Stimulated activated naive CD4-positive, alpha-beta T cell treated with Interleukin-2 at 50 U/mL for 16 hours (primary cell): ENCODE measurements around the gene SLC25A29.
A peak's percentile ranks its signal among the peaks of the same experiment; 100 is the strongest.
"Not testable (repeated sequence)": the region's sequence is repeated elsewhere in the genome, so short reads cannot be mapped to it uniquely, and the experiment has no call there.

Source experiments
- DNase-seq: peaks from one replicate; lab custom pipeline; 2025; lab: John Stamatoyannopoulos, UW

The SLC25A29 gene

GRCh38 chr14:100312110-100312876 is 6.0 kb upstream of the SLC25A29 start:
- DNase-seq: not testable (repeated sequence)

GRCh38 chr14:100309028-100309737 is 2.9 kb upstream of the SLC25A29 start:
- no peak for DNase-seq

- DNase-seq: not testable (repeated sequence)
Observed at GRCh38 chr14:100308427-100308792, 2.2 kb upstream of the SLC25A29 start.

- DNase-seq: no peak
Observed at GRCh38 chr14:100307766-100308426, 1.7 kb upstream of the SLC25A29 start.

- DNase-seq: no peak
Observed at GRCh38 chr14:100306998-100307765, 938 bp upstream of the SLC25A29 start.

DNA sequence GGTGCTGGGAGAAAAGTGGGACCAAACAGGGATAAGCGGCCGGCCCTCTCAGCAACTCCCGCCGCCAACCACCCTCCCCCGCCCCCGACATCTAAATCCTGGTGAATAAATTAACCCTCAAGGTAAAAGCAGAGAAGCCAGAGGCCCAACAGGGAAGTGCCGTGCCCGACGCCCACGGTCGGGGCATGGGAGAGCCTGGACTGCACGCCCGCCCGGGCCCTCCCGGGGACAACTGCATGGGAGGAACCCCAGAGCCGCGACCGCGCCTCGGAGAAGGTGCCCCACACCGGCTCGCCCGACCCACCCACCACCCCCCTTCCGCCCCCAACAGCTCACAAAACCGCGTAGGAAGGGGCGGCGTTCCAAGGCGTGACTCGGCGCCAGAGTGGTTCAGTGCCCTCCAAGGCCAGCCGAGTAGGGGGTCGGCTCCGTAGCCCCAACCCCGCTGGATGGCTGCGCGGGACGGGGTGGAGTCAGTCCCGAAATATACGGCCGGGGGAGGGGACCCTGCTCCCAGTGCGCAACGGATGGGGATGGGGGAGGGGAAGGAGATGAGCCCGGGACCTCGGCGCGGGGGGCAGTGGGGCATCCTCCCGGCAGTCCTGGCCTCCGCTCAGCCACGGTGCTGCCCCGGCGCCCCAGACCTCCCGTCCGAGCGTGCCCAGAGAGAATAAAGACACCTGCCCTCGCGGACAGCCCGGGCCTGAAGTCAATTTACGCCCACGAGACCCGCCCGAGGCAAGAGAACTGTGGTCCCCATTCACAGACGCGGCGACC is 732 bp downstream of the SLC25A29 start:
- DNase-seq: peak; percentile 19

- no peak for DNase-seq
Observed at GRCh38 chr14:100304825-100305323, 1.4 kb downstream of the SLC25A29 start.

DNA sequence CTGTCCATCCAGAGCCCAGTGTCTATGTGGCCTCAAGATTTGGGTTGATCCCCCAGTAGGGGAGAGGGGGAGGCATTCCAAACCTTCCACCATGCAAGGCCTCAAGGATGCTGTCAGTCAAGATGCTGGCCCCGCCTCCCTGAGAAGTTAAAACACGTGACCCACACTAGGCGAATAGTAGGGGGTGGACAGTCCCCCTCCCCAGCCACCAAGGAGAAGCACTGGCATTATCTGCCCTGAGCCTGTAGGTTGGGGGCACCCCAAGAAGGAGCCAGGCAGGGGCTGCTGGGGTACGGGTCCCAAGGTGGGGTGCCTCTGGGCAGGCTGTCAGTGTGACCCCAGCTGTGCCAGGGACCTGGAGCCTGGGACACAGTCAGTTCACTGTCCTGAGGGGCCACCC is 2.3 kb downstream of the SLC25A29 start:
- no peak for DNase-seq

- no peak for DNase-seq
Observed at GRCh38 chr14:100303179-100303578, 3.1 kb downstream of the SLC25A29 start.

DNA sequence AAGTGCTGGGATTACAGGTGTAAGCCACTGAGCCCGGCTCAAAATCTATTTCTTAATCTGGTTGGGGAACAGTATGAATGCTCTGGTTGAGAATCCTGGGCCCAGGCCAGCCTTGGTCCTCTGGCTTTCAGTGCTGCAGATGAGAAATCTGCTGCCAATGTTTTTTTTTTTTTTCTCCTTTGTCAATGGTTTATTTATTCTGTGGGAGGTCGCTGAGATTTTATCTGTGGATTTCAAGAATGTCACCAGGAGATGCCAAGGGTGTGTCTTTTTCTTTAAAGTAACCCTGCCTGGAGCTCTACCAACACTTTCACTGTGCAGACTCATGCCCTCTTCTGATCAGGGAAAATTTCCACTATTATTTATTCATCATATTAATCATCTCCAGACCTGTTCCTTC is 3.6 kb downstream of the SLC25A29 start:
- DNase-seq: no peak

DNA sequence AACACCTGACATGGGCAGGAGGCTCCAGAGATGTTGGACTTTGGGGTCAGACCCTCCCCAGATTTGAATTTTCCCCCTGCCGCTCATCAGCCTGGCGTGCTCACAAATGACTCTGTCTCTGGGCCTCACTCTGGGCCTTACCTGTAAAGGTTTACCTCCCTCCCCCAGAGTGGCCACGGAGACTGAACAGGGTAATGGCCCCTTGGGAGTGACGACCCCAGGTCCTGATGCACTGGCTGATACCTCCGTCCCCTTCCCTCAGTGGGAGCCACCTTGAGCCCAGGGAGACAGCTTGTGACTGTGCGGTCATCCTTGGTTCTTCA is 7.0 kb downstream of the SLC25A29 start:
- no peak for DNase-seq

GRCh38 chr14:100298551-100299237 is 7.5 kb downstream of the SLC25A29 start:
- no peak for DNase-seq

DNA sequence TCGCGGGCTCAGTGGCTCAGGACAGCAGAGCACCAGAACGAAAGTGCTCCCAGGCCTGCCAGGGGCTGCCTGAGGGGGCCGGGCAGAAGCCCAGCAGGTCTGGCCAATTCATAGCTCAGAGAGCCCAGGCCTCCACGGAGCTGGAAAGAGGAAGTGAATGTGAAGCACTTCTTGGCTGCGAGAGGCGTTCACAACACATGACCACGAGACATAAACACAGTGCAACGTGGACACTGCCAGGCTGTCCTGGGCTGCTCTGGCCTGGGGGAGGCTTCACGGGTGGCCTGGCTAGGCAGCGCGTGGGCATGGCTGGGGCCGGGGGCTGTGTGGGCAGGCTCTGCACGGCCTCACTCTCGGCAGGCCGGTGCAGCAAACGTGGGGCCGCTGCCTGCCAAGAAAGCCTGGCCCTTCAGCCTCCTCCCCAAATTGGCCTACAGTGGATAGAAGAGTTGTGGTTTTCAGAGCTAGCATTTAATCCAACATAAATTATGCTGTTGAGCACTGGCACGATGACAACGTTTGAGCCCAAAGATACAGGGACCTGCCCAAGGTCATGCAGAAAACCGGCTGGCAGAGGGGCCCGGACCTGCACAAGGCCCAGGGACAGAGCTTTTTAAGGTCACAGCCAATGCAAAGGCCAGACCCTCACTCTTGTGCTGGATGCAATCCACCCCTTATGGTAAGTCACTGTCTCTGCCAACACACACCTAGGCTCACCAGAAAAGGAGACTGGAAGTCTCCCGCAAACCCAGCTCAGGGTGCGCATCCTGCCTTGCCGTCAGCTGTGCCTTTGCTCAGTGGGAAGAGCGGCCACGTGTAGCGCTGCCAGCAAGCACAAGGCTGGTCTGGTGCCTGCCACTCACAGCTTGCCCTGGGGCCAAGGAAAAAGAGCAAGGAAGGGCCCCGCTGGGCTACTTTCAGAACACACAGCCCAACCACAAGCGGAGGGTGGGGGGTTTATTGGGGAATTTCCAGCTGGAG is 8.6 kb downstream of the SLC25A29 start:
- DNase-seq: no peak

DNA sequence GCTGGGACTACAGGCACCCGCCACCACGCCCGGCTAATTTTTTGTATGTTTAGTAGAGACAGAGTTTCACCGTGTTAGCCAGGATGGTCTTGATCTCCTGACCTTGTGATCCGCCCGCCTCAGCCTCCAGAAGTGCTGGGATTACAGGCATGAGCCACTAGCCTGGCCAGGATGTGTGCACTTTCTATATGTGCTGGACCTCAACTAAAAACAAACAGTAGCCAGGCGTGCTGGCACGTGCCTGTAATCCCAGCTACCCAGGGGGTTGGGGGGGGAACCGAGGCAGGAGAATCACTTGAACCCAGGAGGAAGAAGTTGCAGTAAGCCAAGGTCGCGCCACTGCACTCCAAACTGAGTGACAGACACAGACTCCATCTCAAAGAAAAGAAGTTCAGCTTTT is 9.5 kb downstream of the SLC25A29 start:
- not testable (repeated sequence) for DNase-seq

GRCh38 chr14:100296106-100296651 is 10.1 kb downstream of the SLC25A29 start:
- DNase-seq: no peak

- no peak for DNase-seq
Observed at GRCh38 chr14:100295376-100296105, 10.7 kb downstream of the SLC25A29 start.

DNA sequence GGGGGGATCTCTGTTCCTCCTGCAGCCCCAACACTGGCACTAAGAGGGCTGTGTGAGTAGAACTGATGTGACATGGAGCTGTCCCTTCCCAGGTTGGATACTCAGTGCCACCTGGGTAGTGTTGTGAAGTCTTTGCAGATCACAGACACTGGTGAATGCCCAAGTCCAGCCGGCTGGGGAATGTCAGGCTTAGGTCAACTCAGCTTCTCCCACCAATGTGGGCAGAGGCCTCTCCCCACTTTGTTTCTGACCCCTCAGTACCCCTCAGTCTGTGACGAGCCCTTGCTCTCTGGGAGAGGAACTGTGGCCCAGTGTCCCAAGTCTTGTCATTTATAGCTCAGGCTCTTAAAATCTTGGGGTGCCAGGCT is 11.3 kb downstream of the SLC25A29 start:
- no peak for DNase-seq

- DNase-seq: no peak
Observed at GRCh38 chr14:100294213-100294962, 11.9 kb downstream of the SLC25A29 start.
